H1 (cell line): Measurements from ENCODE around the gene NEDD4. TPM values are rescaled to one million over a fixed set of nuclear protein-coding genes. Genes with fewer than 3 reads are reported as not detected.

ENCODE experiments used
- CTCF ChIA-PET: fragments of 300-600 bp; sonication (Branson Sonifier 250); formaldehyde crosslinking; loops from one replicate; lab custom pipeline; 2021; ENCODE audit not compliant: partially characterized antibody; lab: Charles Lee
- POLR2A ChIA-PET: fragments of 300-600 bp; sonication (Branson Sonifier 250); formaldehyde crosslinking; loops from one replicate; lab custom pipeline; 2021; ENCODE audit warnings: inconsistent platforms; ENCODE audit not compliant: partially characterized antibody; lab: Charles Lee
- DNase-seq, 2 experiments: peaks; one replicate each; pipeline versions ENCODE4 v3.0.0 to v3.0.0-alpha.2; 2010 to 2022; ENCODE audit warnings: low spot score in 2 of 2, low read depth in 1 of 2, mixed read lengths in 1 of 2
- FAIRE-seq: peaks from 2 replicates; lab custom pipeline; 2011; peaks lifted over from hg19 to GRCh38; lab: Jason Lieb, UNC
- H2AFZ ChIP-seq: 2 replicates; pipeline ENCODE4 v1.8.1; 2012; ENCODE audit warnings: low read length, inconsistent platforms
- H2AK5ac ChIP-seq: 2 replicates; pipeline ENCODE4 v1.6.1; 2013; ENCODE audit warnings: low read depth, low read length
- H2BK120ac ChIP-seq: replicated peaks from 2 replicates; pipeline ENCODE3; 2013; ENCODE audit warnings: low read depth, low read length, inconsistent platforms
- H2BK12ac ChIP-seq: 2 replicates; pipeline ENCODE4 v1.6.1; 2013; ENCODE audit warnings: low read depth, low read length
- H2BK15ac ChIP-seq: 2 replicates; pipeline ENCODE4 v1.6.1; 2013; ENCODE audit warnings: low read length
- H2BK20ac ChIP-seq: 2 replicates; pipeline ENCODE4 v1.6.1; 2013; ENCODE audit warnings: low read length
- H2BK5ac ChIP-seq: 2 replicates; pipeline ENCODE4 v1.6.1; 2013; ENCODE audit warnings: low read depth, low read length
- H3K14ac ChIP-seq: 2 replicates; pipeline ENCODE4 v1.6.1; 2013; ENCODE audit warnings: inconsistent platforms; ENCODE audit not compliant: insufficient read length
- H3K18ac ChIP-seq: 2 replicates; pipeline ENCODE4 v1.6.1; 2013; ENCODE audit warnings: low read length; ENCODE audit errors: extremely low read depth
- H3K23ac ChIP-seq: 2 replicates; pipeline ENCODE4 v1.6.1; 2013; ENCODE audit warnings: inconsistent platforms; ENCODE audit not compliant: insufficient read length
- H3K23me2 ChIP-seq: 2 replicates; pipeline ENCODE4 v1.6.1; 2013; ENCODE audit warnings: low read depth, low read length
- H3K27ac ChIP-seq: 2 replicates; pipeline ENCODE4 v1.6.1; 2011; ENCODE audit warnings: low read depth, low read length, inconsistent platforms
- H3K27me3 ChIP-seq, 4 experiments: replicated peaks in 1 of 4; 1 replicate in 1 of 4; 2 replicates in 3 of 4; pipeline versions ENCODE4 v1.6.1 to v1.8.1; 2011 to 2013; ENCODE audit warnings: low read length in 3 of 4, mild to moderate bottlenecking in 3 of 4, inconsistent platforms in 2 of 4, mixed read lengths in 2 of 4, moderate library complexity in 1 of 4; ENCODE audit not compliant: control insufficient read depth in 3 of 4, insufficient read depth in 3 of 4; ENCODE audit errors: extremely low read depth in 1 of 4
- H3K36me3 ChIP-seq, 4 experiments: 2 replicates each; pipeline versions ENCODE4 v1.6.1 to v1.8.1; 2011 to 2013; ENCODE audit warnings: mild to moderate bottlenecking in 4 of 4, low read length in 3 of 4, moderate library complexity in 2 of 4, control low read depth in 1 of 4, inconsistent platforms in 1 of 4; ENCODE audit not compliant: insufficient read depth in 4 of 4, control insufficient read depth in 2 of 4
- H3K4ac ChIP-seq: replicated peaks from 2 replicates; pipeline ENCODE3; 2013; ENCODE audit warnings: low read length, low read depth, mixed read lengths, inconsistent platforms; ENCODE audit not compliant: insufficient read length
- H3K4me1 ChIP-seq, 4 experiments: replicated peaks in 1 of 4; 1 replicate in 1 of 4; 2 replicates in 3 of 4; pipeline versions ENCODE4 v1.6.1 to v1.8.1; 2011 to 2013; ENCODE audit warnings: low read length in 3 of 4, inconsistent platforms in 2 of 4, mixed read lengths in 1 of 4; ENCODE audit not compliant: insufficient read depth in 4 of 4, control insufficient read depth in 3 of 4
- H3K4me2 ChIP-seq, 2 experiments: 2 replicates each; pipeline versions ENCODE4 v1.6.1 to v1.8.1; 2011 to 2013; ENCODE audit warnings: low read depth in 2 of 2, low read length in 2 of 2, control low read depth in 1 of 2, inconsistent platforms in 1 of 2, mild to moderate bottlenecking in 1 of 2; ENCODE audit not compliant: insufficient read depth in 1 of 2
- H3K4me3 ChIP-seq, 4 experiments: fragments of 200-600, 300-600 bp in 1 of 4; sonication (generic), shearing (Covaris generic), sonication (Bioruptor Twin) in 1 of 4; 2 replicates each; pipeline versions ENCODE4 v1.5.1 to v1.8.1; 2011 to 2016; ENCODE audit warnings: low read length in 4 of 4, low read depth in 3 of 4, control low read depth in 2 of 4, inconsistent platforms in 2 of 4, mild to moderate bottlenecking in 2 of 4, mixed read lengths in 1 of 4, moderate library complexity in 1 of 4; ENCODE audit not compliant: insufficient read depth in 2 of 4; ENCODE audit errors: extremely low read depth in 1 of 4
- H3K56ac ChIP-seq: replicated peaks from 2 replicates; pipeline ENCODE3; 2013; ENCODE audit warnings: low read depth, mild to moderate bottlenecking, mixed read lengths, low read length, inconsistent platforms; ENCODE audit not compliant: insufficient read length
- H3K79me1 ChIP-seq: 2 replicates; pipeline ENCODE4 v1.6.1; 2013; ENCODE audit warnings: low read depth, low read length, control low read depth
- H3K79me2 ChIP-seq, 2 experiments: 2 replicates each; pipeline versions ENCODE4 v1.6.1 to v1.8.1; 2012 to 2013; ENCODE audit warnings: low read length in 2 of 2, mild to moderate bottlenecking in 2 of 2, inconsistent platforms in 1 of 2; ENCODE audit not compliant: insufficient read depth in 2 of 2, control insufficient read depth in 1 of 2
- H3K9ac ChIP-seq, 4 experiments: replicated peaks in 1 of 4; 1 replicate in 1 of 4; 2 replicates in 3 of 4; pipeline versions ENCODE4 v1.6.1 to v1.8.1; 2011 to 2013; ENCODE audit warnings: low read depth in 3 of 4, low read length in 3 of 4, control low read depth in 2 of 4, mild to moderate bottlenecking in 2 of 4, moderate library complexity in 2 of 4, inconsistent platforms in 1 of 4; ENCODE audit errors: extremely low read depth in 1 of 4
- H3K9me3 ChIP-seq, 2 experiments: 2 replicates each; pipeline versions ENCODE4 v1.6.1 to v1.8.1; 2012 to 2013; ENCODE audit warnings: mild to moderate bottlenecking in 2 of 2, moderate library complexity in 2 of 2, control low read depth in 1 of 2, inconsistent platforms in 1 of 2, low read depth in 1 of 2, low read length in 1 of 2, mixed read lengths in 1 of 2; ENCODE audit not compliant: insufficient read depth in 2 of 2
- H4K20me1 ChIP-seq, 2 experiments: replicated peaks in 1 of 2; 2 replicates each; pipeline versions ENCODE3 to v1.8.1; 2011 to 2013; ENCODE audit warnings: inconsistent platforms in 2 of 2, low read length in 2 of 2, mild to moderate bottlenecking in 1 of 2; ENCODE audit not compliant: insufficient read depth in 2 of 2, control insufficient read depth in 1 of 2
- H4K5ac ChIP-seq: 2 replicates; pipeline ENCODE4 v1.6.1; 2013; ENCODE audit warnings: low read length, low read depth, mixed read lengths, inconsistent platforms; ENCODE audit not compliant: insufficient read length
- H4K8ac ChIP-seq: 2 replicates; pipeline ENCODE4 v1.8.0; 2013; ENCODE audit warnings: mild to moderate bottlenecking, moderate library complexity, low read length, inconsistent platforms; ENCODE audit not compliant: insufficient read depth; ENCODE audit errors: extremely low read depth
- H4K91ac ChIP-seq: replicated peaks from 2 replicates; pipeline ENCODE3; 2013; ENCODE audit warnings: low read length, mixed read lengths, inconsistent platforms; ENCODE audit not compliant: insufficient read length
- ATF2 ChIP-seq: IDR thresholded peaks from 2 replicates; pipeline ENCODE4 v1.6.1; 2012; ENCODE audit warnings: low read length, inconsistent platforms
- EGR1 ChIP-seq: IDR thresholded peaks from 2 replicates; pipeline ENCODE4 v1.6.1; 2011; ENCODE audit warnings: low read depth, low read length, borderline replicate concordance
- EP300 ChIP-seq, 2 experiments: IDR thresholded peaks; 1 replicate in 1 of 2; 2 replicates in 1 of 2; pipeline ENCODE4 v1.6.1; 2011 to 2012; ENCODE audit warnings: low read depth in 2 of 2, low read length in 2 of 2, mild to moderate bottlenecking in 2 of 2, borderline replicate concordance in 1 of 2, inconsistent platforms in 1 of 2, moderate library complexity in 1 of 2
- GTF2F1 ChIP-seq: IDR thresholded peaks from 2 replicates; pipeline ENCODE4 v1.6.1; 2012; ENCODE audit warnings: low read depth, low read length, improper control_type of control experiment, borderline replicate concordance
- MAX ChIP-seq: IDR thresholded peaks from 2 replicates; pipeline ENCODE4 v1.6.1; 2012; ENCODE audit warnings: inconsistent platforms
- POU5F1 ChIP-seq: IDR thresholded peaks from 2 replicates; pipeline ENCODE4 v1.6.1; 2011; ENCODE audit warnings: low read depth, mild to moderate bottlenecking, low read length, moderate library complexity
- SAP30 ChIP-seq: fragments of 300-600 bp; sonication (generic); IDR thresholded peaks from 2 replicates; pipeline ENCODE4 v1.7.1; 2012; ENCODE audit warnings: low read length, moderate library complexity, mild to moderate bottlenecking, inconsistent platforms; ENCODE audit not compliant: insufficient read depth, insufficient replicate concordance
- SIX5 ChIP-seq: IDR thresholded peaks from 2 replicates; pipeline ENCODE4 v1.6.1; 2011; ENCODE audit warnings: mild to moderate bottlenecking, low read depth, low read length
- SP2 ChIP-seq: IDR thresholded peaks from 2 replicates; pipeline ENCODE4 v1.6.1; 2012; ENCODE audit warnings: mild to moderate bottlenecking, low read length, inconsistent platforms
- WGBS, 2 experiments: shearing (Covaris generic) in 1 of 2; methylation state at CpG; one replicate each; pipeline versions ENCODE4 v1.1.6 to v1.1.7; 2013 to 2015; ENCODE audit warnings: low lambda C conversion rate in 2 of 2, mixed read lengths in 2 of 2, inconsistent platforms in 1 of 2, low coverage in 1 of 2, missing lambda C conversion rate in 1 of 2; ENCODE audit not compliant: insufficient replicate concordance in 2 of 2, insufficient coverage in 1 of 2, insufficient read length in 1 of 2; ENCODE audit errors: extremely low coverage in 1 of 2, missing lambda C conversion rate in 1 of 2; 5-methylcytosine and 5-hydroxymethylcytosine counted together
- polyA plus RNA-seq, 7 experiments: library from polyadenylated mRNA; depleted of rRNA in 3 of 7; stranded (reverse) in 5 of 7; unstranded in 2 of 7; fragments of >200 nt in 5 of 7; fragments of 200-250 nt in 2 of 7; gene quantifications; 1 replicate in 5 of 7; 2 replicates in 1 of 7; 4 replicates in 1 of 7; pipeline versions ENCODE4 v1.2.1 to v1.2.3, GENCODE V29; 2011 to 2013; ENCODE audit warnings: missing spikeins in 2 of 7, mixed read lengths in 2 of 7
- total RNA-seq: library from RNA; stranded (reverse); fragmentation: NEBNext Ultra II Directional; extraction: Animal tissue kit (Norgen Biotek cat#: 25700); gene quantifications from 2 replicates; pipeline ENCODE4 v1.2.1, GENCODE V29; 2021

Gene NEDD4
- total and polyA plus RNA-seq, 2 of the 8 experiments (the other 6 are each of a cell fraction or from before 2014, with no cell fraction given), result 0.95 to 3.9 TPM

GRCh38 chr15:55937040-55937439, 56.4 kb downstream of the NEDD4 start:
- no peak for FAIRE-seq
- WGBS, 2 experiments, result 81% methylated on average over 6 of the region's 6 CpGs; no CpG with 5 or more reads in 1 of the 2 experiments
- POLR2A ChIA-PET, result no interaction called here

More at GRCh38 chr15:55937040-55937439, 56.4 kb downstream of the NEDD4 start:
- Histone ChIP-seq H3K79me1 (no peaks in the 10 kb centered on the region), H4K91ac (no peak overlapping the region), H3K23ac (no peak overlapping the region), H2BK5ac (no peak overlapping the region), H3K27me3 (no peaks in the 10 kb centered on the region), H2BK15ac (no peak overlapping the region), H3K27ac (no peak overlapping the region), H3K4me1 (no peaks in the 10 kb centered on the region), H4K20me1 (no peaks in the 10 kb centered on the region), H3K56ac (no peak overlapping the region), H3K18ac (no peak overlapping the region), H4K5ac (no peak overlapping the region), H3K4ac (no peak overlapping the region), H2AK5ac (no peak overlapping the region), H3K9ac (no peak overlapping the region), H3K14ac (no peak overlapping the region), H2BK20ac (no peak overlapping the region), H3K4me2 (no peak overlapping the region)
- DNase-seq, result no peak
- CTCF ChIA-PET, result no interaction called here
- TF ChIP-seq SIX5 (no peak), GTF2F1 (no peak), SP2 (no peak), EP300 (IDR thresholded peaks at IDR 0.05; ENCODE audit: borderline replicate concordance in 1 of 2, low read depth in 2 of 2, low read length in 2 of 2) (no peak), MAX (no peak), SAP30 (no peak), ATF2 (no peak), EGR1 (no peak), POU5F1 (no peak)
- TF ChIP-seq, all 59 proteins: peak for 0
- H4K8ac ChIP-seq, result no peak overlapping the region
- no peak overlapping the region for H2BK120ac ChIP-seq
- H3K79me2 ChIP-seq, result no peaks in the 10 kb centered on the region
- H3K36me3 ChIP-seq, result no peaks in the 10 kb centered on the region
- no peak overlapping the region for H2BK12ac ChIP-seq
- H3K23me2 ChIP-seq, result no peaks in the 10 kb centered on the region; the same call in 1 of the 2 replicates
- no peak overlapping the region for H3K4me3 ChIP-seq
- H3K9me3 ChIP-seq, result 0 out of 4 replicates have a peak, but pooled peaks cover 0 to 3% of the 10 kb centered on the region in 2 experiments
- no peak overlapping the region for H2AFZ ChIP-seq
